HG03159 (cell line): ENCODE measurements around the gene TMEM44.
A peak's percentile ranks its signal among the peaks of the same experiment; 100 is the strongest.
"Not testable (repeated sequence)": the region's sequence is repeated elsewhere in the genome, so short reads cannot be mapped to it uniquely, and the experiment has no call there.

Source experiments
- ATAC-seq: cut with Tn5 transposase; IDR thresholded peaks from one replicate; pipeline ENCODE4 v1.9.1; 2021; ENCODE audit warnings: mild to moderate bottlenecking, moderate library complexity; ENCODE audit not compliant: unreplicated experiment

Gene TMEM44

GRCh38 chr3:194642769-194643168 is 9.6 kb upstream of the TMEM44 start:
- no peak for ATAC-seq

GRCh38 chr3:194640829-194641228 is 7.6 kb upstream of the TMEM44 start:
- ATAC-seq, result no peak

DNA sequence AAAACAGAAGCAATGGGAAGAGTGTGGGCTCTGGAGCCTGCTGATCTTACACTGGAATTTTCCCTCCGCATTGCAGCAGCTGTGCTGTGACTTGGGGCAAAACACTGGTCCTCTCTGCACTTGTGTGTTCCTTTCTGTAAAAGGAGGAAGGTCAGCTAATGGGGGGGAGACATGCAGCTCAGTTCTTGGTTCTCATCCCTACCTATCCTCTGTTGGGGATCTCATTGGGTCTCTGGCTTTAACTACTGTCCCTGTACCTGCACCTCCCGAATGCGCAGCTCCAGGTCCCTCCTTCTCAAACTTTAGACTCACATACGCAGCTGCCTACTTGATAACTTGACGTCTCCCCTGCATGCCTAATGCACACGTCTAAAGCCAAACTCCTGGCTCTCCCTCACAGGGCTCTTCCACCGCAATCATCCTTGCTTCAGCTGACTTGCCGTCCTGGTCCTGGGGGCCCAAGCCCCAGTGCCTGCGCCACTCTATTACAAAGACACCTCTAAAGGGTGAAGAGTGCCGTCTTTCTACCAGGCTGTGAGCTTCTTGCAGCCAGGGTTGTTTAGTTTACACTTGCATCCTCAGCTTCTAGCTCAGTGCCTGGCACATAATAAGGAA is 5.9 kb upstream of the TMEM44 start:
- no peak for ATAC-seq

GRCh38 chr3:194637541-194638400 is 4.6 kb upstream of the TMEM44 start:
- ATAC-seq, result no peak

DNA sequence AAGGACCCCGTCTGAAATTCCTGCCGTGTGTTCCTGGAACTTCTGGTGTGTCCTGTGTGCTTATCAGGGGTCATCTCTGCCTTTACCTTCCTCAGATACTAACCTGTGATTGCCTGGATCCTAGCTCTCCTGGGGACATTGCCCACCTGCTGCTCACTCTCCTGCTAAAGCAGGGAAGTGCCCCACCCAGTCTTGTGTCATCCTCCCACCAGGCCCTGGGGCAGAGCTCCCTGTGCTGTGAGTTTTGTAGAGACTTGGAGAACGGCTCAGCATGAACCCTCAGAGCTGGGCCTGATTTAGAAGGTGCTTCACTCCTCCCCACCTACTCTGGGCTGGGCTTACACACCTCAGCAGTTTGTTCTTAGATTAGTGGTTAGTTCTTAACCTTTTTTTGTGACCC is 3.8 kb upstream of the TMEM44 start:
- ATAC-seq, result no peak

DNA sequence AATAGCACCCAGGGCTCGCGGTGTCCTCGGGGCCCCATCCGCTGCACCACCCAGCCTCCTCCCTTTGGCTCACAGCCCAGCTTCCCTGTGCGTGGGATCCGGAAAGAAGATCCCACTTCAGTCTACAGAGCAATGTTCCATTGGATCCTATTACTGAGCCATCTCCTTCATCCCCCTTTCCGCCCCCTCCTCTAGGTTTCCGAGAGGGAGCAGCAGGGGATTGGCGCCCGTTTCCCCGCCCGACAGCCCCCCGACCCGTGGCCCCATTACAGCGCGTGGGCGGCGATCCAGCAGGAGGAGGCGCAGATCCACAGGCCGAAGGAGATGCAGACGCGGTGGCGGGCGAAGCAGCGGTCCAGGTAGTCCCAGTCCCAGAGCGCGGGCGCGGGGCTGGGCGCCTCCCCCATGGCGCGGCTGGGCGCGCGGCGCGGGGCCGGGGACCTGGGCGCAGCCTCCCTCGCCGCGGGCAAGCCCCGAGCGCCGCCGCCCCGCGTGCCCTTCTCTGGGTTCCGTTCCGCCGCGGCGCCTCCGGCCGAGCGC is 340 bp downstream of the TMEM44 start:
- peak; percentile 61 for ATAC-seq

DNA sequence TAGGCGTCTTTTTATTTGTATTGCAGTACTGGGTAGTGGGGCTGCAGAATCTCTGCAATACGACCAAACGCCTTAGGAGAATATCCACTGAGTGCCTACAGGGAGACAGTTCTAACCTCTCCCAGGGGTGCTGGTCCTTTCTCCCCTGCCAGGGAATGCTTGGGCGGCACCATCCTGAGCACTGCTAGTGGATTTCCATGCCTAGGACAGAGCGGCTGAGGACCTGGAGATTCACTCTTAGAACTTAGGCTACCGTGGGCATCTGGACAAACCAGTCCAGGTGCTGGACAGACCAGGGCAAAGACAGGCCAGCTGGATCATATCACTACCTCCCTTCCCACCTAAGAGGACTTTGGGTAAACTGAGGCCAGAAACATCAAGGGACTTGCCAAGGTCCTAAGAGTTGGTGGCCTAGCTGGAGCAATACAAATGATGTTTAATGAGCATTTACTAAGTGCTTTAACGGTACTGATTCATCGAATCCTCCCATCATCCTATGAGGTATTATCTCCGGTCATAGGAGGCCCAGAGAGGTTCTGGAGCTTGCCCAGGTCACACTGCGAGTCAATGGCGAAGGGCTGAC is 902 bp downstream of the TMEM44 start:
- ATAC-seq, result no peak

DNA sequence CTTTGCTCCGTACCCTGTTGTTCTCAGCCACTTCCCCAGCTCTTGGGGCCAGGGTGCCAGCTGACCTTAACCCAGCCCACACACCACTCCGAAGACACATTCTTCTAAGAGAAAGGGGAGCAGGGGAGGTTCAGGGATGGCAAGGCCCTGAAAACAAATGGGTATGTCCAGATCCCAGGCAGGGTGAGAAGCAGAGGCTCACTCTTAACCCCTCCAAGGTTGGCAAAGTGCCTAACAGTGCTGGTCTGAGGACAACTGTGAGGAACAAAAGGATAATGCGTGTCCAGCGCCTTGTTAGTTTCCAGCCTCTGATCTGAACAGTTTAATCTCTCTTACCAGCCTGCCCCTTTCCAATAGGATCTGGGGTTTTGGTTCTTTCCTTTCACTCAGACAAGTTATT is 1.5 kb downstream of the TMEM44 start:
- ATAC-seq, result no peak

DNA sequence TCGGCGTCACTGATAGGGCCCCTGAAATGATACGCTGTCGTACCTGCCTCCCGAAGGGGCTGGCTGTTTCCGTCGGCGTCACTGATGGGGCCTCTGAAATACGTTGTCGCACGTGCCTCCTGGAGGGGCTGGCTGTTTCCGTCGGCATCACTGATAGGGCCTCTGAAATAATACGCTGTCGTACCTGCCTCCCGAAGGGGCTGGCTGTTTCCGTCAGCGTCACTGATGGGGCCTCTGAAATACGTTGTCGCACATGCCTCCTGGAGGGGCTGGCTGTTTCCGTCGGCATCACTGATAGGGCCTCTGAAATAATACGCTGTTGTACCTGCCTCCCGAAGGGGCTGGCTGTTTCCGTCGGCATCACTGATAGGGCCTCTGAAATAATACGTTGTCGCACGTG is 2.5 kb downstream of the TMEM44 start:
- not testable (repeated sequence) for ATAC-seq

DNA sequence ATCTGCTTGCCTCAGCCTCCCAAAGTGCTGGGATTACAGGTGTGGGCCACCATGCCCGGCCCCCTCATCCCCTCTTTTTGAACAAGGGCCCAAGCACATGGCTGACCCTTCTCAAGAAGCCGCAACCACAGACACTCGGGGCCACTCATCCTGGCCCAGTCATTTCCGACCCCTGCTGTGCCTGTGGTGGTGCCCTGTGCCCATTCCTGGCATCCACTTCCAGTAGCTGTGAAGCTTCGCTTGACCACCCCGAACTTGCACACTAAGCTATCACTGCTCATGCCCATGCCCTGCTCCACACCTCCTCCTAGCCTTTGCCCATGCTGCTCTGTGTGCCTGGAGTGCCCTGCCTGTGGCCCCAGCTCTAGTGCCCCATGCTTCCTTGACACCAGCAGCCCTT is 8.3 kb downstream of the TMEM44 start:
- ATAC-seq, result no peak

DNA sequence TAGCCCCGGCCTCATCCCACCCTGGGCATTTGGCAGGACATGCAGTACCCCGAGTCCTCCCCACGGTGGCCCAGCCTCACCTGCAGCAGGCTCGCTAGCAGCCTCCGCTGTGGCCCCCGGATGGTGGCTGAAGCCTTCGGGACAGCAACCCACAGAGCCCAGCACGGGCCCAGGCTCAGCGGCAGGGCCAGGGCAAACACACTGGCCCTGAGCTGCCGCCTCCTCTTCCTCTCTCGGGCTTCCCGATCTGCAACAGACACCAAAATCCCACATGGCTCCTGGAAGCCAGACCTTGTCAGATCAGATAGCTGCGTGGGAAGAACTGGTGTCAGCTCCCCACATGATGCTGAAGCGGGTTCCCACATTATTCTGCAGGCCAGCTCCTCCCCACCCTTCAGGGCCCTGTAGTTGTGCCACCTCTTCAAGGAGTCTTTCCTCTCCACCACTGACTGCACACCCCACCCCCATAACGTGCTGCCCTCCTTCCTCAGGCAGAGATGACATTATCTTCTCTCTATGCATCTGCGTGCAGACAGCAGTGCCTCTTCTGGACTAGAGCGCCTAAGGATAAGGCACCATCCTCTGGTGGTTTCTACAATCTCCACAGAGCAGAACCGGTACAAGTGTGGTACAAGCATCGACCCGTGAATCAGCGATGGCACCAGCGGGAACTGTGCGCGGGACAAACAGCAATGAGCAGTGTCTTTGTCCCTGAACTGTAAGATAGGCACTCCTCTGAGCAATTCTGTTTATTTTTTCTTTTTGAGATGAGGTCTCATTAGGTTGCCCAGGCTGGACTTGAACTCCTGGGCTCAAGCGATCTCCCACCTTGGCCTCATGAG is 9.5 kb downstream of the TMEM44 start:
- no peak for ATAC-seq

GRCh38 chr3:194622621-194623340 is 10.4 kb downstream of the TMEM44 start:
- no peak for ATAC-seq

DNA sequence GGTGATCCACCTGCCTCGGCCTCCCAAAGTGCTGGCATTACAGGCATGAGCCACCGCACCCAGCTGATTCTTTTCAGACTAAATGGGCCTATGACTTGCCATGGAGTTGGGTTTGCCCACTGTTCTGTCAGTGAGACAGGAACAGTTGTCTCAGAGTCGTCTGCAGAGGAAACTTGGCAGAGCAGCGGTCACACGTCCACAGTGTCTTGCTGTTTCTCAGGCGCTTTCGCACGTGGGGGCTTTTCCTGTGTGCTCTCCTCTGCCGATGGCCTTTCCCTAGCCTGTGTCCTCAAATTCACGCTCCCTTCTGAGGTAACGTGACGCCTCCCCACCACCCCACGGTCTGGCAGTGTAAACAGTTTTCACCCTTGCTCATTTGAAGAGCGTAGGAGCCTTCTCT is 11.3 kb downstream of the TMEM44 start:
- ATAC-seq, result no peak

GRCh38 chr3:194620196-194620595 is 13.0 kb downstream of the TMEM44 start:
- no peak for ATAC-seq

DNA sequence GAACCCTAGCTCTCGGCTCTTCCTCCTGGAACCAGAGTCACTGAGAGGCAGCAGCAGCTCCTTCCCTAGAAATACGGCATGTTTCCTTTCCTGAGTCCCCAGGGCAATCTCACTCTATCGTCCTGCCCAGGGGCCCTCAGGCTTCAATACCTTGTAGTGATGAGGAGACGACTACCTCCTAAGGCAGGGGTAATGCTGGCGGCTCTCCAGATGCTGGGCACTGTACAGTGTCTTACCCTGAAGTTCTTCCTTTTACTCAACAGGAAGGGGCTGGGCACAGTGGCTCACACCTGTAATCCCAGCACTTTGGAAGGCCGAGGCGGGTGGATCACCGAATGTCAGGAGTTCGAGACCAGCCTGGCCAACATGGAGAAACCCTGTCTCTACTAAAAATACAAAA is 13.5 kb downstream of the TMEM44 start:
- ATAC-seq, result no peak

GRCh38 chr3:194618858-194619608 is 14.2 kb downstream of the TMEM44 start:
- no peak for ATAC-seq

- ATAC-seq, result no peak
Observed at GRCh38 chr3:194617827-194618226, 15.4 kb downstream of the TMEM44 start.

GRCh38 chr3:194617143-194617671 is 16.0 kb downstream of the TMEM44 start:
- ATAC-seq, result no peak

DNA sequence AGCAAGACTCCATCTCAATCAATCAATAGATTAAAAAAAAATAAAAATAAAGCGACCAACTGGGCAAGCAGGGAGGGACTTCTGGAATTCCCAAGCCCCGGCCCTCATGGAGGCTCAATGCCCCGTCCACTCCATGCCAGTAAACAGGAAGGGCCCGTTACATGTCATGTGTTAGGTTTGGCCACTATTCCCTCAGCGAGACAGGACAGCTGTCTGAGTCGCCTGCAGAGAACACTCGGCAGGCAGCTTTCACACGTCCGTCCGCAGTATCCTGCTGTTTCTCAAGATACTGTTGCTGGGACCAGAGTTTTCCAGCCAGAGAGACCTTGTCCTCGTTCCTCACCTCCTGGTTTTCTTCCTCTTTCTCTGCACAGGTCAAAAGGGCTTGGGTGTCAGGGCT is 18.0 kb downstream of the TMEM44 start:
- ATAC-seq, result no peak
